DOHH2 (cell line): ENCODE results near the gene ATRN.

Experiments
- H3F3A ChIP-seq: fragments of 200-600 bp; sonication (generic), shearing (Covaris generic); 2 replicates; pipeline ENCODE4 v1.6.0; 2016; ENCODE audit warnings: antibody characterized with exemption, mild to moderate bottlenecking; ENCODE audit not compliant: control insufficient read depth, insufficient read depth
- H3K27ac ChIP-seq: fragments of 200-600 bp; sonication (generic); 2 replicates; pipeline ENCODE4 v1.5.1; 2014; ENCODE audit warnings: low read depth, mild to moderate bottlenecking, low read length, moderate library complexity
- H3K27me3 ChIP-seq: fragments of 200-600 bp; sonication (generic); 2 replicates; pipeline ENCODE4 v1.6.1; 2014; ENCODE audit warnings: mild to moderate bottlenecking, low read length, mixed read lengths; ENCODE audit not compliant: control insufficient read depth
- H3K36me3 ChIP-seq: fragments of 200-600 bp; sonication (generic); 2 replicates; pipeline ENCODE4 v1.6.1; 2014; ENCODE audit warnings: mild to moderate bottlenecking, low read length, moderate library complexity, mixed read lengths; ENCODE audit not compliant: control insufficient read depth
- H3K4me1 ChIP-seq: fragments of 200-600 bp; sonication (generic); 2 replicates; pipeline ENCODE4 v1.6.1; 2014; ENCODE audit warnings: mild to moderate bottlenecking, low read length, mixed read lengths; ENCODE audit not compliant: control insufficient read depth
- H3K4me2 ChIP-seq: fragments of 200-600 bp; sonication (generic); 2 replicates; pipeline ENCODE4 v1.6.0; 2014; ENCODE audit warnings: mild to moderate bottlenecking, low read length, moderate library complexity
- H3K4me3 ChIP-seq: fragments of 200-600 bp; sonication (generic); 2 replicates; pipeline ENCODE4 v1.5.1; 2014; ENCODE audit warnings: mild to moderate bottlenecking, low read length, mixed read lengths
- H3K79me2 ChIP-seq: fragments of 200-600 bp; sonication (generic); 2 replicates; pipeline ENCODE4 v1.6.1; 2014; ENCODE audit warnings: mild to moderate bottlenecking, low read length, mixed read lengths; ENCODE audit not compliant: control insufficient read depth
- H3K9me2 ChIP-seq: fragments of 200-600 bp; sonication (generic); replicated peaks from 2 replicates; pipeline ENCODE4 v1.6.1; 2014; ENCODE audit warnings: mild to moderate bottlenecking, low read length, mixed read lengths; ENCODE audit not compliant: control insufficient read depth
- H3K9me3 ChIP-seq: fragments of 200-600 bp; sonication (generic); 2 replicates; pipeline ENCODE4 v1.6.1; 2014; ENCODE audit warnings: antibody characterized with exemption, low read length, mixed read lengths; ENCODE audit not compliant: control insufficient read depth, insufficient read depth
- H4K20me1 ChIP-seq: fragments of 200-600 bp; sonication (generic); 2 replicates; pipeline ENCODE4 v1.6.0; 2014; ENCODE audit warnings: low read depth, mild to moderate bottlenecking, antibody characterized with exemption, low read length, moderate library complexity; ENCODE audit not compliant: control insufficient read depth, insufficient read depth
- EZH2phosphoT487 ChIP-seq: fragments of 200-600 bp; sonication (generic); IDR thresholded peaks from 2 replicates; pipeline ENCODE4 v1.6.1; 2017; ENCODE audit warnings: borderline replicate concordance, mild to moderate bottlenecking, antibody characterized with exemption, low read length, moderate library complexity, mixed read lengths
- TF ChIP-seq, protein P1 (sequence below): fragments of 200-600 bp; sonication (generic); IDR thresholded peaks from one replicate; pipeline ENCODE4 v1.5.1; 2014; ENCODE audit warnings: antibody characterized with exemption, mild to moderate bottlenecking, low read depth, low read length; ENCODE audit not compliant: poor library complexity, severe bottlenecking

Gene ATRN

GRCh38 chr20:3653921-3654320, 183.1 kb downstream of the ATRN start:
- H3K4me2 ChIP-seq: no peak overlapping the region
- no peaks in the 10 kb centered on the region for H3K36me3 ChIP-seq
- 0 out of 2 replicates have a peak, but pooled peaks cover 2% of the 10 kb centered on the region for H3K27me3 ChIP-seq
- no peaks in the 10 kb centered on the region for H3K79me2 ChIP-seq
- no peaks in the 10 kb centered on the region for H3K9me3 ChIP-seq
- no peak overlapping the region for H3K4me3 ChIP-seq
- H4K20me1 ChIP-seq: no peaks in the 10 kb centered on the region
- H3K27ac ChIP-seq: no peak overlapping the region
- no peaks in the 10 kb centered on the region for H3K9me2 ChIP-seq
- peaks cover 5% of the 10 kb centered on the region for H3K4me1 ChIP-seq
- H3F3A ChIP-seq: no peaks in the 10 kb centered on the region
- TF ChIP-seq EZH2phosphoT487: no peak
- TF ChIP-seq, protein P1, sequence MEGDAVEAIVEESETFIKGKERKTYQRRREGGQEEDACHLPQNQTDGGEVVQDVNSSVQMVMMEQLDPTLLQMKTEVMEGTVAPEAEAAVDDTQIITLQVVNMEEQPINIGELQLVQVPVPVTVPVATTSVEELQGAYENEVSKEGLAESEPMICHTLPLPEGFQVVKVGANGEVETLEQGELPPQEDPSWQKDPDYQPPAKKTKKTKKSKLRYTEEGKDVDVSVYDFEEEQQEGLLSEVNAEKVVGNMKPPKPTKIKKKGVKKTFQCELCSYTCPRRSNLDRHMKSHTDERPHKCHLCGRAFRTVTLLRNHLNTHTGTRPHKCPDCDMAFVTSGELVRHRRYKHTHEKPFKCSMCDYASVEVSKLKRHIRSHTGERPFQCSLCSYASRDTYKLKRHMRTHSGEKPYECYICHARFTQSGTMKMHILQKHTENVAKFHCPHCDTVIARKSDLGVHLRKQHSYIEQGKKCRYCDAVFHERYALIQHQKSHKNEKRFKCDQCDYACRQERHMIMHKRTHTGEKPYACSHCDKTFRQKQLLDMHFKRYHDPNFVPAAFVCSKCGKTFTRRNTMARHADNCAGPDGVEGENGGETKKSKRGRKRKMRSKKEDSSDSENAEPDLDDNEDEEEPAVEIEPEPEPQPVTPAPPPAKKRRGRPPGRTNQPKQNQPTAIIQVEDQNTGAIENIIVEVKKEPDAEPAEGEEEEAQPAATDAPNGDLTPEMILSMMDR: no peak

DNA sequence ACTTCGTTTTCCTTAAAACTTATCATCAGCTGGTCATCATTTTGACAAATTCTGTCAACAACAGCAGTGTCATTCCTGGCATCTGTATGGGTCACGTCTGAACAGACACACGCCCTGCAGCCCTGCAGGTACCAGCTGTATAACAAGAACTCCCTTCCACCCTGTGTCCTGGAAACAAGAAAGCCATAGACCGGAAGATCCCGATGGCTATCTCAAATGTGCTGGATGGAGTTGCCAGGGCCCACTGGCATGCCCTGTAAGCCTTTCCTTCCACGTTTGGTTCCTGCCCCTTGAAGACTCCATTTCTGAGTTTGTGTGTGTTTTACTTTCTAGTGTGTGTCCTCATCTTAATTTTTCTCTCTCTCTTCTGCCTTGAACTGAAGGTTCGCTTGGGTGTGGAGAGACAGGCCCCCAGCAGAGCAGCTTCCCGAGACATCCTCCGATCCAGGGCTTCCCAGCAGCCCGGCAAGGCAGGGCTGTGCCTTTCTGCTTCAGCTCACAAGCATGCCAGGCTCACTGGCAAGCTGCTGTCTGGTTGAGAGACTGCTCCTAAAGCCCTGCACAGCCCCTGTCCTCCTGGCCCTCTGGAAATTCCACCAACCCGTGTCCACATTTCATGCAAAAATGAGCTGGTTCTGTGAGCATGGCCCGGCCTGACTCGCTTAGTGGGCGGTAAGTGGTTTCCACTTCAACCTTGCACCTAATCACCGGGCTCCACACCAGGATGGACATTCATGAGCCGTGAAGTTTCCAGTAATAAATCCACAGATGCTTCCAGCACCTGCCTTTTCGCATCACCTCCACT, 183.7 kb downstream of the ATRN start:
- Histone ChIP-seq H4K20me1 (no peaks in the 10 kb centered on the region), H3K36me3 (no peaks in the 10 kb centered on the region), H3F3A (no peaks in the 10 kb centered on the region), H3K9me2 (no peaks in the 10 kb centered on the region), H3K4me2 (no peak overlapping the region), H3K9me3 (no peaks in the 10 kb centered on the region), H3K4me3 (no peak overlapping the region), H3K27ac (no peak overlapping the region), H3K79me2 (no peaks in the 10 kb centered on the region), H3K4me1 (peaks cover 10% of the 10 kb centered on the region), H3K27me3 (0 out of 2 replicates have a peak, but pooled peaks cover 2% of the 10 kb centered on the region)
- TF ChIP-seq, protein P1: no peak
- no peak for TF ChIP-seq EZH2phosphoT487

GRCh38 chr20:3655131-3655405, 184.2 kb downstream of the ATRN start:
- TF ChIP-seq, protein P1: no peak
- TF ChIP-seq EZH2phosphoT487: no peak
- peaks cover 10% of the 10 kb centered on the region for H3K4me1 ChIP-seq
- no peaks in the 10 kb centered on the region for H3K79me2 ChIP-seq
- H3K4me2 ChIP-seq: no peak overlapping the region
- H3K36me3 ChIP-seq: no peaks in the 10 kb centered on the region
- H3K9me3 ChIP-seq: no peaks in the 10 kb centered on the region
- peaks cover 2% of the 10 kb centered on the region; the same call in 1 of the 2 replicates for H3K27me3 ChIP-seq
- no peaks in the 10 kb centered on the region for H3F3A ChIP-seq
- no peaks in the 10 kb centered on the region for H3K9me2 ChIP-seq
- H3K4me3 ChIP-seq: no peak overlapping the region
- H4K20me1 ChIP-seq: no peaks in the 10 kb centered on the region
- no peak overlapping the region for H3K27ac ChIP-seq
